ENCODE data around the gene ATP6V1A. TPM values are rescaled to one million over a fixed set of nuclear protein-coding genes. Genes with fewer than 3 reads are reported as not detected.

ATP6V1A gene
- total RNA-seq (10 to 100 TPM; 14.9 to 23.7 (median 17.8) TPM), total RNA-seq (29.2 to 159 (median 52.4) reads per million in 29 experiments)
- total RNA-seq (2013) = 24.5 TPM

DNA sequence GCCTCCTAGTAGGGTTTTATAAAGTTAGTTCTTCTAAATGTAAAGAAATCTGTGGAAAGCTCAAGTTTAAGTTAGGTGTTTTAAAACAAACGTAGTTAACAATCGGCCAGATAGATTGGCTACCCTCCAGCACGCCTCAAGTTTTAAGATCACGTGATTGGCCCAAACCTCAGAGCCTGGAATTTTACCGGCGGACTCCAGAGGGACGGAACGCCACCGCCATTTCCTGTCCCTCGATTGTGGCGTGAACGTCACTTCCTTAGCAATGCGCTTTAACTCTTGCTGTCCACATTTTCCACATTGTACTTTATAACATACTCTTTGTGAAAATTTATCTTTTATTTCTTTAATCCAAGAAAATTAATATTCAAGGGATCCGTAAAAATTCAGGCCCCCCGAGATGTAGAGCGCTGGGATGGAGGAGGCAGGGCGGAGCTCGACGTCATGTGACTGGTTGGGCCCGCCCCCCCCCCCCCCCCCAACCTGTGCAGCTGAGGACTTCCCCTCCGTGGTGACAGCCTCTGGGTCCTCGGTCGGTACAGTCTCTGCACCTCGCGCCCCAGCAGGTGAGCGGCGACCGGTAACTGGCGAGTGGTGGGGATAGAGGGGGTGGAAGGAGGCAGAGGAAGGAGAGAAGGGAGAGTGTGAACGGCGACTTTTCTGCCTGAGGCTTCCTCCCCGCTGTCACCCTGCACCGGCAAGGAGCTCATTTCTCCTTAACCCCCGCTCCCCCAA lies at the start of gene ATP6V1A:
TSS of gene ATP6V1A (plus strand) at position 488 of the 735 bp plus-strand sequence. CDS start 31,719 bp downstream, outside the sequence.
- Mint-ChIP-seq H3K4me3 (peak within 1 kb of the TSS; percentile 92 to 100 (median 95)), H3K27me3 (no peaks in the 10 kb centered on the region), H3K4me1 (peaks cover 55 to 73% (median 61%) of the 10 kb centered on the region in 3 donors), H3K27ac (peak within 1 kb of the TSS; percentile 97 to 100), H3K36me3 (no peaks in the 10 kb centered on the region), H3K9me3 (no peaks in the 10 kb centered on the region)
- CTCF ChIA-PET = interaction anchor here (0.7 to 3.6 kb wide), 12 partner anchors 10 to 544 kb away, joined by 3 to 109 read pairs (median 3); partner anchors contain the start of genes CCDC191 (in 1 of the 2), GRAMD1C (in 1 of the 2), QTRT2 (in 1 of the 2) and USF3 (in 1 of the 2)
- H3K9me3 ChIP-seq = no peaks in the 10 kb centered on the region
- H3K27ac ChIP-seq (ENCODE audit: low read length) = peak within 1 kb of the TSS; percentile 100
- H3K36me3 ChIP-seq (ENCODE audit: control insufficient read depth in 2 of 2, extremely low read depth in 1 of 2, insufficient read depth in 1 of 2, low read length in 1 of 2) = no peaks in the 10 kb centered on the region
- WGBS (ENCODE audit: insufficient coverage) = 0% methylated on average over 10 of the region's 34 CpGs
- ATAC-seq (replicated peaks in 1 of 4) = peak; percentile 53 to 62 (median 58)
- H3K4me3 ChIP-seq (ENCODE audit: control insufficient read depth in 1 of 2, extremely low read depth in 1 of 2, low read length in 1 of 2) = peak within 1 kb of the TSS; percentile 68 to 91
- peaks cover 20 to 22% of the 10 kb centered on the region in 2 experiments for H3K4me1 ChIP-seq (ENCODE audit: control insufficient read depth in 1 of 2, extremely low read depth in 1 of 2, insufficient read depth in 2 of 2, low read length in 2 of 2)
- no peaks in the 10 kb centered on the region for H3K27me3 ChIP-seq (replicated peaks in 1 of 2; ENCODE audit: control insufficient read depth in 2 of 2, extremely low read depth in 1 of 2, insufficient read depth in 2 of 2, low read length in 1 of 2)
- peak; percentile 61 to 93 (median 76) for DNase-seq
- POLR2A ChIA-PET = interaction anchor here (0.5 to 2.1 kb wide), 10 partner anchors 10 to 1374 kb away, joined by 3 to 18 read pairs (median 6); partner anchors contain the start of gene USF3 (in 1 of the 2)

DNA sequence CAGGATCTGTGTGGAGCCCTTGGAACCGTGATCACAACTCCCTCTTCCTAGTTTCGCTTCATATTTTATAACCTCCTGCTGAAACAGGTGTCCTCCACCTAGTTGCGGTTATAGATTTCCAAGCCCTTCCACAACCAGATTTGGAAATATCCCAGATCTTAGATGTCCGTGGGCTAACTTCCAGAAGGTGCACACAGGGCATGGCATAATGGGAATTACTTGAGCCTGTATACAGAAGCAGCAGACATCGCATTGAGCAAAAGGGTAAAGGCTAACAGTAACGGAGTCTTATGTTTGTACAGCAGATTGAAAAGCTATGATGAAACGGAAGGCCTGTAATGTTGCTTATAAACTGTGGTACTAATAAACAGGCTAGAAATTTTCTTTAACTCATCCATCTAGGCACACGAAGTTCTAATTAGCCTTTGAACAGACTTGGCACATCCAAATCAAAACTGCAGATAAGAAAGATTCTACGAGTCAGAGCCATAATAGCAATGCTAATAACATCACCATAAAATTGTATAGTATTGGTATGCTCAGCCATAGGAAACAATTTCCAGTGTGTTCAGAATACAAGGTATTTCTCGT lies 49.2 kb upstream of the ATP6V1A start:
- Histone ChIP-seq H3K27me3 (replicated peaks in 1 of 2; ENCODE audit: control insufficient read depth in 2 of 2, extremely low read depth in 1 of 2, insufficient read depth in 2 of 2, low read length in 1 of 2) (no peaks in the 10 kb centered on the region), H3K27ac (ENCODE audit: low read length) (peak overlapping the region; percentile 82), H3K4me1 (ENCODE audit: control insufficient read depth in 1 of 2, extremely low read depth in 1 of 2, insufficient read depth in 2 of 2, low read length in 2 of 2) (peaks cover 19 to 22% of the 10 kb centered on the region in 2 experiments), H3K36me3 (ENCODE audit: control insufficient read depth in 2 of 2, extremely low read depth in 1 of 2, insufficient read depth in 1 of 2, low read length in 1 of 2) (no peaks in the 10 kb centered on the region), H3K4me3 (ENCODE audit: control insufficient read depth in 1 of 2, extremely low read depth in 1 of 2, low read length in 1 of 2) (peak overlapping the region; percentile 57 to 97), H3K9me3 (no peaks in the 10 kb centered on the region)
- H3K36me3 Mint-ChIP-seq = peaks cover 8% of the 10 kb centered on the region
- WGBS (ENCODE audit: insufficient coverage) = 0% methylated on average over 1 of the region's 10 CpGs
- H3K4me1 Mint-ChIP-seq = peaks cover 30 to 31% (median 30%) of the 10 kb centered on the region in 3 donors
- ChIA-PET CTCF (interaction anchor here in 1 of 2 donors (1.0 kb wide), 1 partner anchor 205 kb away, joined by 4 read pairs; no protein-coding TSS in a partner anchor), POLR2A (interaction anchor here (0.5 to 0.7 kb wide), 3 partner anchors 15 to 123 kb away, joined by 3 to 8 read pairs (median 3); no protein-coding TSS in a partner anchor)
- no peak overlapping the region for H3K4me3 Mint-ChIP-seq
- no peak overlapping the region for H3K27ac Mint-ChIP-seq
- DNase-seq (peak in 2 of 35 experiments; percentile 6 to 38), ATAC-seq (replicated peaks in 1 of 4) (no peak)
- no peaks in the 10 kb centered on the region for H3K9me3 Mint-ChIP-seq
- H3K27me3 Mint-ChIP-seq = no peaks in the 10 kb centered on the region

DNA sequence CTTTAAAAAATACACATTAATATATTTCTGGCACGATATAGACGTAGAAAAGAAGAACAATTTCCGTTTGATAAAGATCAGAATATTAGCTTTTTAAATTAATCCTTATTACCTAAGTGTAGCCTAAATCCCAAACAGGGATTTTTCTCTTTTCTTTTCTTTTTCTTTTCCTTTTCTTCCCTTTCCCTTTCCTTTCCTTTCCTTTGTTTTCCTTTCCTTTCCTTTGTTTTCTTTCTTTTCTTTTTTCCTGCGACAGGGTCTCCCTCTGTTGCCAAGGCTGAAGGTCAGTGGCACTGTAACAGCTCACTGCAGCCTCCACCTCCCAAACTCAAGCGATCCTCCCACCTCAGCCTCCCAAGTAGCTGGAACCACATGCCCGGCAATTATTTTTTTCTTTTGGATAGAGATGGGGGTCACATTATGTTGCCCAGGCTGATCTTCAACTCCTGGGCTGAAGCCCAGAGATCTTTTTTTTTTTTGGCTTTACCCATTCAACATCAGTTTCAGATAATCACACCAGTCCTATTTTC lies 48.6 kb upstream of the ATP6V1A start:
- POLR2A ChIA-PET = interaction anchor here (0.5 to 0.6 kb wide), 2 partner anchors 23 to 123 kb away, joined by 3 to 8 read pairs; no protein-coding TSS in a partner anchor
- Histone ChIP-seq H3K4me1 (ENCODE audit: control insufficient read depth in 1 of 2, extremely low read depth in 1 of 2, insufficient read depth in 2 of 2, low read length in 2 of 2) (peaks cover 19 to 22% of the 10 kb centered on the region in 2 experiments), H3K9me3 (no peaks in the 10 kb centered on the region), H3K4me3 (ENCODE audit: control insufficient read depth in 1 of 2, extremely low read depth in 1 of 2, low read length in 1 of 2) (no peak overlapping the region), H3K36me3 (ENCODE audit: control insufficient read depth in 2 of 2, extremely low read depth in 1 of 2, insufficient read depth in 1 of 2, low read length in 1 of 2) (no peaks in the 10 kb centered on the region), H3K27ac (ENCODE audit: low read length) (peak overlapping the region; percentile 82), H3K27me3 (replicated peaks in 1 of 2; ENCODE audit: control insufficient read depth in 2 of 2, extremely low read depth in 1 of 2, insufficient read depth in 2 of 2, low read length in 1 of 2) (no peaks in the 10 kb centered on the region)
- no peak overlapping the region for H3K27ac Mint-ChIP-seq
- no peaks in the 10 kb centered on the region for H3K27me3 Mint-ChIP-seq
- no peak overlapping the region for H3K4me3 Mint-ChIP-seq
- ATAC-seq (replicated peaks in 1 of 4) = no peak
- H3K9me3 Mint-ChIP-seq = no peaks in the 10 kb centered on the region
- H3K4me1 Mint-ChIP-seq = peaks cover 25 to 27% (median 26%) of the 10 kb centered on the region in 3 donors
- no peak for DNase-seq
- CTCF ChIA-PET = interaction anchor here (0.7 to 1.2 kb wide), 3 partner anchors 38 to 1138 kb away, joined by 3 to 4 read pairs (median 4); no protein-coding TSS in a partner anchor
- H3K36me3 Mint-ChIP-seq = peaks cover 5% of the 10 kb centered on the region
- 100% methylated on average over 1 of the region's 6 CpGs for WGBS (ENCODE audit: insufficient coverage)

DNA sequence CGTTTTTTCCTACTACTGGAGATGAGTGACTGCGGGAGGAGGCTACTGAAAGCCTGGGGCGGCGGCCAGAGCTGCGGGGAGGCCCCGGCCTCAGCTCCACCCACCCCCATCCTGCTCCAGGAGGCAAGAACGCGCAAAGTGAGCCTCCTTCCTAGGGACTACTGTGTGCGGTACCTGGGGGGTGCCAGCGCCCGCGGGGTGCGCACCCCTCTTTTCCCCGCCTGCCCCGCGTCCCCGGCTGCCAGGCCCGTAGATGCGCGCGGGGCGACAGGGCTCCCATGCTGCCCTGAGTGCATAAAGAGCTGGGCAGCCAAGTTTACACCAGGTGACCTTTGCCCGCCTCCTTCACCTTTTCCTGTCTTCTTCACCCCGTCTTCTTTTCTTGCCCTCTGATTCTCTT lies 47.9 kb upstream of the ATP6V1A start:
- POLR2A ChIA-PET = interaction anchor here (0.6 to 0.7 kb wide), 3 partner anchors 14 to 809 kb away, joined by 3 to 4 read pairs (median 3); no protein-coding TSS in a partner anchor
- peak overlapping the region; percentile 13 to 32 for H3K4me3 ChIP-seq (ENCODE audit: control insufficient read depth in 1 of 2, extremely low read depth in 1 of 2, low read length in 1 of 2)

DNA sequence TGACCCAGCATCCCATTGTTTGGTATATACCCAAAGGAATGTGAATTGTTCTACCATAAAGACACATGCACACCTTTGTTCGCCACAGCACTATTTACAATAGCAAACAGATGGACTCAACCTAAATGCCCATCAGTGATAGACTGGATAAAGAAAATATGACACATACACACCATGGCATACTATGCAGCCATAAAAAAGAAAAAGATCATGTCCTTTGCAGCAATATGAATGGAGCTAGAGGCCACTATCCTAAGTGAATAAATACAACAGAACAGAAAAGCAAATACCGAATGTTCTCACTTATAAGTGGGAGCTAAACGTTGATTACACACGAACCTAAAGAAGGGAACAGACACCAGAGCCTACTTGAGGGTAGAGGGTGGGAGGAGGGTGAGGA lies 39.0 kb upstream of the ATP6V1A start:
- no peak overlapping the region for H3K27ac Mint-ChIP-seq
- H3K27me3 Mint-ChIP-seq = peaks cover 17 to 21% of the 10 kb centered on the region in 2 donors
- no peak overlapping the region for H3K4me3 ChIP-seq (ENCODE audit: control insufficient read depth in 1 of 2, extremely low read depth in 1 of 2, low read length in 1 of 2)
- H3K27ac ChIP-seq (ENCODE audit: low read length) = no peak overlapping the region
- H3K9me3 Mint-ChIP-seq = no peaks in the 10 kb centered on the region
- DNase-seq (no peak), ATAC-seq (replicated peaks in 1 of 4) (no peak)
- CTCF ChIA-PET = interaction anchor here (0.6 to 1.0 kb wide), 3 partner anchors 34 to 619 kb away, joined by 3 to 4 read pairs (median 3); no protein-coding TSS in a partner anchor
- no peaks in the 10 kb centered on the region for H3K9me3 ChIP-seq
- peaks cover 0 to 2% (median 0%) of the 10 kb centered on the region in 3 donors for H3K4me1 Mint-ChIP-seq
- WGBS (ENCODE audit: insufficient coverage) = no CpG with 5 or more reads among the region's 4 CpGs
- POLR2A ChIA-PET = no interaction called here
- no peaks in the 10 kb centered on the region for H3K36me3 Mint-ChIP-seq
- no peaks in the 10 kb centered on the region for H3K36me3 ChIP-seq (ENCODE audit: control insufficient read depth in 2 of 2, extremely low read depth in 1 of 2, insufficient read depth in 1 of 2, low read length in 1 of 2)
- H3K4me3 Mint-ChIP-seq = no peak overlapping the region
- peaks cover 0 to 11% of the 10 kb centered on the region in 2 experiments for H3K27me3 ChIP-seq (replicated peaks in 1 of 2; ENCODE audit: control insufficient read depth in 2 of 2, extremely low read depth in 1 of 2, insufficient read depth in 2 of 2, low read length in 1 of 2)
- H3K4me1 ChIP-seq (ENCODE audit: control insufficient read depth in 1 of 2, extremely low read depth in 1 of 2, insufficient read depth in 2 of 2, low read length in 2 of 2) = no peaks in the 10 kb centered on the region

More for the DNA sequence above, 47.9 kb upstream of the ATP6V1A start:
- H3K36me3 Mint-ChIP-seq = no peaks in the 10 kb centered on the region
- CTCF ChIA-PET = interaction anchor here in 1 of 2 donors (0.5 to 1.2 kb wide), 3 partner anchors 16 to 76 kb away, joined by 4 read pairs; no protein-coding TSS in a partner anchor
- H3K27me3 ChIP-seq (replicated peaks in 1 of 2; ENCODE audit: control insufficient read depth in 2 of 2, extremely low read depth in 1 of 2, insufficient read depth in 2 of 2, low read length in 1 of 2) = no peaks in the 10 kb centered on the region
- H3K9me3 ChIP-seq = no peaks in the 10 kb centered on the region
- no peaks in the 10 kb centered on the region for H3K27me3 Mint-ChIP-seq
- H3K27ac ChIP-seq (ENCODE audit: low read length) = peak overlapping the region; percentile 82
- H3K4me1 Mint-ChIP-seq = peaks cover 18 to 20% (median 19%) of the 10 kb centered on the region in 3 donors
- peaks cover 19 to 22% of the 10 kb centered on the region in 2 experiments for H3K4me1 ChIP-seq (ENCODE audit: control insufficient read depth in 1 of 2, extremely low read depth in 1 of 2, insufficient read depth in 2 of 2, low read length in 2 of 2)
- no peak for ATAC-seq (replicated peaks in 1 of 4)
- peak overlapping the region; percentile 70 to 87 for H3K27ac Mint-ChIP-seq
- peak in 6 of 35 experiments; percentile 1 to 19 (median 9) for DNase-seq
- H3K36me3 ChIP-seq (ENCODE audit: control insufficient read depth in 2 of 2, extremely low read depth in 1 of 2, insufficient read depth in 1 of 2, low read length in 1 of 2) = no peaks in the 10 kb centered on the region
- WGBS (ENCODE audit: insufficient coverage) = 51% methylated on average over 18 of the region's 24 CpGs
- no peaks in the 10 kb centered on the region for H3K9me3 Mint-ChIP-seq
- peak overlapping the region in 2 of 3 donors; percentile 56 to 75 for H3K4me3 Mint-ChIP-seq

Data from T-cell (primary cell).